ENCODE measurements around the gene LMAN1L.
A peak's percentile ranks its signal among the peaks of the same experiment; 100 is the strongest.

The LMAN1L gene

GRCh38 chr15:74838746-74839525 lies 26.3 kb downstream of the LMAN1L start:
- no peak overlapping the region for H2BK12ac ChIP-seq (ENCODE audit: low read length)
- no peak overlapping the region for H3K27ac ChIP-seq (replicated peaks; ENCODE audit: low read length)
- no CpG with 5 or more reads among the region's 11 CpGs for WGBS, 2 donors (ENCODE audit: extremely low coverage in 2 of 2, insufficient read length in 2 of 2, insufficient replicate concordance in 1 of 2)
- no peaks in the 10 kb centered on the region for H3K27me3 ChIP-seq (ENCODE audit: control insufficient read depth in 3 of 3, insufficient read depth in 3 of 3, low read depth in 1 of 3, low read length in 3 of 3)
- H2AK5ac ChIP-seq (ENCODE audit: low read depth, low read length): no peak overlapping the region
- H4K8ac ChIP-seq (ENCODE audit: low read depth, low read length): no peak overlapping the region
- H2BK120ac ChIP-seq (ENCODE audit: low read depth, low read length): no peak overlapping the region
- H2BK15ac ChIP-seq (ENCODE audit: low read length): no peak overlapping the region
- H3K36me3 ChIP-seq (replicated peaks in 1 of 2; ENCODE audit: control insufficient read depth in 2 of 2, insufficient read depth in 2 of 2, low read length in 2 of 2): peaks cover 0 to 55% of the 10 kb centered on the region in 2 donors
- no peak overlapping the region for H3K14ac ChIP-seq (ENCODE audit: low read length)
- no peak overlapping the region for H3K9ac ChIP-seq (ENCODE audit: low read depth, low read length, poor library complexity)
- peak overlapping the region; percentile 34 for H2BK5ac ChIP-seq (ENCODE audit: low read length)
- no peak overlapping the region for H3K18ac ChIP-seq (ENCODE audit: low read length)
- no peak for DNase-seq (ENCODE audit: low spot score)
- no peak overlapping the region for H3K4me2 ChIP-seq (ENCODE audit: insufficient read depth, low read length, poor library complexity, severe bottlenecking)
- H4K91ac ChIP-seq (ENCODE audit: low read depth, low read length, poor library complexity): no peak overlapping the region
- H3K4me1 ChIP-seq (ENCODE audit: control insufficient read depth in 2 of 2, insufficient read depth in 1 of 2, low read depth in 1 of 2, low read length in 2 of 2): peaks cover 6 to 7% of the 10 kb centered on the region in 2 donors
- H3K79me1 ChIP-seq (ENCODE audit: low read depth, low read length): peaks cover 3% of the 10 kb centered on the region
- H2AFZ ChIP-seq (ENCODE audit: low read length): no peak overlapping the region
- no peak overlapping the region for H3K4me3 ChIP-seq (ENCODE audit: low read length in 2 of 2)
- H3K4ac ChIP-seq (ENCODE audit: low read length): no peak overlapping the region
- no peak overlapping the region for H3K23ac ChIP-seq (ENCODE audit: low read depth, low read length, poor library complexity)
- no peaks in the 10 kb centered on the region for H3K9me3 ChIP-seq (replicated peaks in 1 of 2; ENCODE audit: control insufficient read depth in 2 of 2, insufficient read depth in 1 of 2, low read depth in 1 of 2, low read length in 2 of 2)

GRCh38 chr15:74839526-74840395 lies 27.1 kb downstream of the LMAN1L start:
- peaks cover 0 to 62% of the 10 kb centered on the region in 2 donors for H3K36me3 ChIP-seq (replicated peaks in 1 of 2; ENCODE audit: control insufficient read depth in 2 of 2, insufficient read depth in 2 of 2, low read length in 2 of 2)
- no peak overlapping the region for H3K14ac ChIP-seq (ENCODE audit: low read length)
- H2BK120ac ChIP-seq (ENCODE audit: low read depth, low read length): no peak overlapping the region
- H2BK5ac ChIP-seq (ENCODE audit: low read length): peak overlapping the region; percentile 3
- no peaks in the 10 kb centered on the region for H3K9me3 ChIP-seq (replicated peaks in 1 of 2; ENCODE audit: control insufficient read depth in 2 of 2, insufficient read depth in 1 of 2, low read depth in 1 of 2, low read length in 2 of 2)
- no peak overlapping the region for H3K18ac ChIP-seq (ENCODE audit: low read length)
- no peak overlapping the region for H3K4ac ChIP-seq (ENCODE audit: low read length)
- no peaks in the 10 kb centered on the region for H3K27me3 ChIP-seq (ENCODE audit: control insufficient read depth in 3 of 3, insufficient read depth in 3 of 3, low read depth in 1 of 3, low read length in 3 of 3)
- H4K8ac ChIP-seq (ENCODE audit: low read depth, low read length): no peak overlapping the region
- no peak for DNase-seq (ENCODE audit: low spot score)
- H3K4me2 ChIP-seq (ENCODE audit: insufficient read depth, low read length, poor library complexity, severe bottlenecking): no peak overlapping the region
- H3K23ac ChIP-seq (ENCODE audit: low read depth, low read length, poor library complexity): peak overlapping the region; percentile 59
- peak overlapping the region; percentile 60 for H2AK5ac ChIP-seq (ENCODE audit: low read depth, low read length)
- H3K9ac ChIP-seq (ENCODE audit: low read depth, low read length, poor library complexity): no peak overlapping the region
- H3K4me1 ChIP-seq (ENCODE audit: control insufficient read depth in 2 of 2, insufficient read depth in 1 of 2, low read depth in 1 of 2, low read length in 2 of 2): peaks cover 6 to 12% of the 10 kb centered on the region in 2 donors
- no peak overlapping the region for H3K4me3 ChIP-seq (ENCODE audit: low read length in 2 of 2)
- peaks cover 3% of the 10 kb centered on the region for H3K79me1 ChIP-seq (ENCODE audit: low read depth, low read length)
- no peak overlapping the region for H3K27ac ChIP-seq (replicated peaks; ENCODE audit: low read length)
- H2AFZ ChIP-seq (ENCODE audit: low read length): no peak overlapping the region
- no peak overlapping the region for H2BK15ac ChIP-seq (ENCODE audit: low read length)
- no CpG with 5 or more reads among the region's 31 CpGs for WGBS, 2 donors (ENCODE audit: extremely low coverage in 2 of 2, insufficient read length in 2 of 2, insufficient replicate concordance in 1 of 2)
- no peak overlapping the region for H2BK12ac ChIP-seq (ENCODE audit: low read length)
- H4K91ac ChIP-seq (ENCODE audit: low read depth, low read length, poor library complexity): no peak overlapping the region

- H3K23ac ChIP-seq (ENCODE audit: low read depth, low read length, poor library complexity): no peak overlapping the region
- peaks cover 3% of the 10 kb centered on the region for H3K79me1 ChIP-seq (ENCODE audit: low read depth, low read length)
- no peaks in the 10 kb centered on the region for H3K9me3 ChIP-seq (replicated peaks in 1 of 2; ENCODE audit: control insufficient read depth in 2 of 2, insufficient read depth in 1 of 2, low read depth in 1 of 2, low read length in 2 of 2)
- no peak overlapping the region for H3K14ac ChIP-seq (ENCODE audit: low read length)
- no peak overlapping the region for H4K91ac ChIP-seq (ENCODE audit: low read depth, low read length, poor library complexity)
- H2BK120ac ChIP-seq (ENCODE audit: low read depth, low read length): no peak overlapping the region
- no CpG with 5 or more reads among the region's 9 CpGs for WGBS, 2 donors (ENCODE audit: extremely low coverage in 2 of 2, insufficient read length in 2 of 2, insufficient replicate concordance in 1 of 2)
- peaks cover 7 to 67% of the 10 kb centered on the region in 2 donors for H3K36me3 ChIP-seq (replicated peaks in 1 of 2; ENCODE audit: control insufficient read depth in 2 of 2, insufficient read depth in 2 of 2, low read length in 2 of 2)
- H3K4me3 ChIP-seq (ENCODE audit: low read length in 2 of 2): no peak overlapping the region
- H3K4me2 ChIP-seq (ENCODE audit: insufficient read depth, low read length, poor library complexity, severe bottlenecking): no peak overlapping the region
- no peak overlapping the region for H3K27ac ChIP-seq (replicated peaks; ENCODE audit: low read length)
- no peak overlapping the region for H2BK12ac ChIP-seq (ENCODE audit: low read length)
- no peak overlapping the region for H2BK5ac ChIP-seq (ENCODE audit: low read length)
- H3K4me1 ChIP-seq (ENCODE audit: control insufficient read depth in 2 of 2, insufficient read depth in 1 of 2, low read depth in 1 of 2, low read length in 2 of 2): peaks cover 6 to 12% of the 10 kb centered on the region in 2 donors
- no peak overlapping the region for H3K9ac ChIP-seq (ENCODE audit: low read depth, low read length, poor library complexity)
- no peak overlapping the region for H3K18ac ChIP-seq (ENCODE audit: low read length)
- H4K8ac ChIP-seq (ENCODE audit: low read depth, low read length): no peak overlapping the region
- no peak overlapping the region for H2AFZ ChIP-seq (ENCODE audit: low read length)
- no peak overlapping the region for H2AK5ac ChIP-seq (ENCODE audit: low read depth, low read length)
- no peak overlapping the region for H2BK15ac ChIP-seq (ENCODE audit: low read length)
- no peaks in the 10 kb centered on the region for H3K27me3 ChIP-seq (ENCODE audit: control insufficient read depth in 3 of 3, insufficient read depth in 3 of 3, low read depth in 1 of 3, low read length in 3 of 3)
- no peak overlapping the region for H3K4ac ChIP-seq (ENCODE audit: low read length)
- DNase-seq (ENCODE audit: low spot score): no peak
These were observed 28.5 kb downstream of the LMAN1L start for GRCh38 chr15:74840851-74841775.
